ENCODE measurements around the gene RPL36AL.
"Not testable (repeated sequence)": the region's sequence is repeated elsewhere in the genome, so short reads cannot be mapped to it uniquely, and the experiment has no call there.

RPL36AL gene

DNA sequence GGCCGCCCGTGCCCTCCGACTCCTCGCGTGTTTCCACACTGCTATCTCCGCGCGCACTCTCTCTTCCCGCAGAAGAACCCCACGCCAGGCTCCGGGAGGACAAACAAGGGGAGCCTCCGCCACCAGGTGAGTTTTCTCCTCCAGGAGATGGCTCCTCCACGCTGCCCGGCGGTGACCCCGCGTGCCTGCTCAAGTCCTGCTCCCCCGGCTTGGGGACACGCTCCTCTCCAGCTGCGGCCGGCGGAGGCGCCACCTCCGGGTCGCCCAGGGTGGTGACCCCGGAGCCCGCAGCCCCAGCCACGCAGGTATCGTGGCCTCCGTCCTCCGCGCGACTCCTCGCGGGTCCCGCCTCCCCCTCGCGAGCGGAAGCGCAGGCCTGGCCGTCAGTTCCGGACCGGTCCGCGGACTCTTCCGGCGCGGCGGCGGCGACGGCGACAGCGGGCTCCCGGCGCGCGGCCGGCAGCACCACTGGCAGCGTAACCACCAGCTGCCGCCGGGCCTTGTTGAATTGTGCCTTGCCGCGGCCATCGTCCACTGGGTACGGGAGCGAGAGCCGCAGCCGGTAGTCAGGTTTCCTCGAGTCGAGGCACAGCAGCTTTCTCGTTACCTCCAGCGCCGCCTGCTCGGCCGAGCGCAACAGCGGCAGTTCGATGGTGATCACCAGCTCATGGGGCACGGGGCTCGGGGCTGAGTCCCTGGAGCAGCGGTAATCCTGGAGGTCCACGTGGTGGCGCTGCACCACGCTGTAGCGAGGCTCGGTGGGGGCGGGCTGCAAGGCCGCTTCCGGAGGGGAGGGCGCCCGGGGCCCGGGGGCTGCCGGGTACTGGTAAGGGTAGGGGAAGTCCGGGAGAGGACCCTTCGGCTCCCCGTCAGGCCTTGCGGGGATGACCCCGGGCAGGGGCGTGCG lies 13.5 kb upstream of the RPL36AL start:
- peaks cover 46% of the 10 kb centered on the region for H3K36me3 Mint-ChIP-seq (ENCODE audit: insufficient read depth)
- peaks cover 37% of the 10 kb centered on the region for H3K4me1 Mint-ChIP-seq
- no peaks in the 10 kb centered on the region for H3K9me3 Mint-ChIP-seq
- H3K4me3 Mint-ChIP-seq, result peak overlapping the region; percentile 88
- peak; percentile 87 to 90 for DNase-seq (ENCODE audit: low spot score in 2 of 2)
- peak overlapping the region; percentile 98 for H3K27ac Mint-ChIP-seq (ENCODE audit: low read depth)
- no peaks in the 10 kb centered on the region for H3K27me3 Mint-ChIP-seq
- ATAC-seq (replicated peaks; ENCODE audit: extremely low read depth, poor library complexity, severe bottlenecking), result peak; percentile 75

DNA sequence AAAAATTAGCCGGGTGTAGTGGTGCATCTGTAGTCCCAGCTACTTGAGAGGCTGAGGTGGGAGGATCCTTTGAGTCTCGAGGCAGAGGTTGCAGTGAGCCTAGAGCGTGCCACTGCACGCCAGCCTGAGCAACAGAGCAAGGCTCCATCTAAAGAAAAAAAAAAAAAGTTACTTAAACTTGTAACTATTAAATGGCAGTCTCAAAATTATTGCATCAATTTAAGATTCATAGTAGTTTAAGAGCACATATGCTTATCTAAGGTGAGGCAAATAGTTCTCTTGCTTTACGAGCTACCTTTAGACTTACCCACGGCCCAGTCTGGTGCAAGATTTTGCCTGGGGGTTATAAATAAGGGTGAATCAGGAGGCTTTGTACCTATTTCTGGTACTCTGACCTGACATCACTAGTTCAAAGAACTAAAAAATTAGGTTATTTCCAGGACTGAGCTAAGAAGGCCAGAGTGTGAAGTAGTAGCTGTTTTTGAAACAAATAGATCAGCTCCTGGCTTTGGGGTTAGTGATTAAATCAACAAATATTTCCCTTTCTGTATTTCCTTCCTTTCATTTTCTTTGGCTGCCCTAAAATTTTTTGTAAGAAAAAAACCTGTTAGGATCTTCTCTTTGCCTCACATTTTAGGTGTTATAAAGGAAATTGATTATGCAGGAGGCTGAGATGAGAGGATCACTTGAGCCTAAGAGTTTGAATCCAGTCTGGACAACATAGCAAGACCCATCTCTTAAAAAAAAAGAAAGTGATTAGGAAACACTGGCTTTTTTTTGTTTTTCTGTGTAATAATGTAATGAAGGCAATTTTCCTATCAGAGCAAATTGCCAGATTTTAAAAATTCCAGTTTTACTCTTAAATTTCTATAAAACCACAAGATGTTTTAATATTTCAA lies 3.8 kb upstream of the RPL36AL start:
- ATAC-seq (replicated peaks; ENCODE audit: extremely low read depth, poor library complexity, severe bottlenecking), result peak; percentile 6
- Mint-ChIP-seq H3K27me3 (no peaks in the 10 kb centered on the region), H3K4me1 (peaks cover 42% of the 10 kb centered on the region), H3K36me3 (ENCODE audit: insufficient read depth) (peaks cover 41% of the 10 kb centered on the region), H3K9me3 (no peaks in the 10 kb centered on the region), H3K4me3 (peak overlapping the region; percentile 97), H3K27ac (ENCODE audit: low read depth) (peak overlapping the region; percentile 80)
- no peak for DNase-seq (ENCODE audit: low spot score in 2 of 2)

GRCh38 chr14:49623387-49623786 lies 3.0 kb upstream of the RPL36AL start:
- ATAC-seq (replicated peaks; ENCODE audit: extremely low read depth, poor library complexity, severe bottlenecking) (no peak), DNase-seq (ENCODE audit: low spot score in 2 of 2) (no peak)
- Mint-ChIP-seq H3K9me3 (no peaks in the 10 kb centered on the region), H3K27me3 (no peaks in the 10 kb centered on the region), H3K4me1 (peaks cover 49% of the 10 kb centered on the region), H3K4me3 (peak overlapping the region; percentile 97), H3K36me3 (ENCODE audit: insufficient read depth) (peaks cover 48% of the 10 kb centered on the region), H3K27ac (ENCODE audit: low read depth) (peak overlapping the region; percentile 80)

DNA sequence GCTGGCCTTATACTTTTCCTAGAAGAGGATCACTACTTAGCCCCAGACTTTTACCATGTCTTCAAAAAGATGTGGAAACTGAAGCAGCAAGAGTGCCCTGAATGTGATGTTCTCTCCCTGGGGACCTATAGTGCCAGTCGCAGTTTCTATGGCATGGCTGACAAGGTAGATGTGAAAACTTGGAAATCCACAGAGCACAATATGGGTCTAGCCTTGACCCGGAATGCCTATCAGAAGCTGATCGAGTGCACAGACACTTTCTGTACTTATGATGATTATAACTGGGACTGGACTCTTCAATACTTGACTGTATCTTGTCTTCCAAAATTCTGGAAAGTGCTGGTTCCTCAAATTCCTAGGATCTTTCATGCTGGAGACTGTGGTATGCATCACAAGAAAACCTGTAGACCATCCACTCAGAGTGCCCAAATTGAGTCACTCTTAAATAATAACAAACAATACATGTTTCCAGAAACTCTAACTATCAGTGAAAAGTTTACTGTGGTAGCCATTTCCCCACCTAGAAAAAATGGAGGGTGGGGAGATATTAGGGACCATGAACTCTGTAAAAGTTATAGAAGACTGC lies 1.7 kb upstream of the RPL36AL start:
- Mint-ChIP-seq H3K9me3 (no peaks in the 10 kb centered on the region), H3K27ac (ENCODE audit: low read depth) (peak overlapping the region; percentile 100), H3K4me3 (peak overlapping the region; percentile 97), H3K27me3 (no peaks in the 10 kb centered on the region), H3K4me1 (peaks cover 57% of the 10 kb centered on the region), H3K36me3 (ENCODE audit: insufficient read depth) (peaks cover 57% of the 10 kb centered on the region)
- DNase-seq (ENCODE audit: low spot score in 2 of 2) (no peak), ATAC-seq (replicated peaks; ENCODE audit: extremely low read depth, poor library complexity, severe bottlenecking) (no peak)

DNA sequence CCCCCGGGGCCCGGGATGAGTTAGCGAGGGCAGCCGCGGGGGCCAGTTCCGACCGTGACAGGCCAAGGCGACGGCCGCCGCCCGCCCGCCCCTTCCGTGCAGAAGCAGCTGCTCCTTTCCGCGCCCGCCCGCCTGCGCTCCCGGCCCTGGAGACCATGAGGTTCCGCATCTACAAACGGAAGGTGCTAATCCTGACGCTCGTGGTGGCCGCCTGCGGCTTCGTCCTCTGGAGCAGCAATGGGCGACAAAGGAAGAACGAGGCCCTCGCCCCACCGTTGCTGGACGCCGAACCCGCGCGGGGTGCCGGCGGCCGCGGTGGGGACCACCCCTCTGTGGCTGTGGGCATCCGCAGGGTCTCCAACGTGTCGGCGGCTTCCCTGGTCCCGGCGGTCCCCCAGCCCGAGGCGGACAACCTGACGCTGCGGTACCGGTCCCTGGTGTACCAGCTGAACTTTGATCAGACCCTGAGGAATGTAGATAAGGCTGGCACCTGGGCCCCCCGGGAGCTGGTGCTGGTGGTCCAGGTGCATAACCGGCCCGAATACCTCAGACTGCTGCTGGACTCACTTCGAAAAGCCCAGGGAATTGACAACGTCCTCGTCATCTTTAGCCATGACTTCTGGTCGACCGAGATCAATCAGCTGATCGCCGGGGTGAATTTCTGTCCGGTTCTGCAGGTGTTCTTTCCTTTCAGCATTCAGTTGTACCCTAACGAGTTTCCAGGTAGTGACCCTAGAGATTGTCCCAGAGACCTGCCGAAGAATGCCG lies 872 bp upstream of the RPL36AL start:
- no peaks in the 10 kb centered on the region for H3K9me3 Mint-ChIP-seq
- peak overlapping the region; percentile 97 for H3K4me3 Mint-ChIP-seq
- H3K27me3 Mint-ChIP-seq, result no peaks in the 10 kb centered on the region
- H3K36me3 Mint-ChIP-seq (ENCODE audit: insufficient read depth), result peaks cover 52% of the 10 kb centered on the region
- peak overlapping the region; percentile 100 for H3K27ac Mint-ChIP-seq (ENCODE audit: low read depth)
- H3K4me1 Mint-ChIP-seq, result peaks cover 55% of the 10 kb centered on the region
- ATAC-seq (replicated peaks; ENCODE audit: extremely low read depth, poor library complexity, severe bottlenecking) (peak; percentile 7), DNase-seq (ENCODE audit: low spot score in 2 of 2) (no peak)

DNA sequence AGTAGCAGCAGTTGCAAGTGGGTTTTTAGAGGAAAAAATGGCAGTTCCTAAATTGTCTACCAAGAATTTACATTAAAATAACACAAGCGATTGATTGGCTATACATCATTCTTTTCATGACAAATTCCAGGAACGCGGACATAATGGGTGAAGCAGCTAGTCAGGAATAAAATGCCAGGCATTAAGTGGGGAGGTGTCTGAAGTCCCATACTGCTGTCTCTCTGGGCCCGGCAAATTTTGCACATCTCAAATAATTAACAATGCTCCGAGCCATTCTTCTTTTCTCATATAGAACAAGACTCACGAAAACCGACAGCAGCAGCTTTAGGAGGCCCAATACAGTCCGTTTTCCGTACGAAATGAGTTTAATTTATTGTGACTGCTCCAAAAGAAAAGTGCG lies 696 bp downstream of the RPL36AL start:
- Mint-ChIP-seq H3K27ac (ENCODE audit: low read depth) (peak overlapping the region; percentile 100), H3K4me3 (peak overlapping the region; percentile 97), H3K4me1 (peaks cover 50% of the 10 kb centered on the region), H3K36me3 (ENCODE audit: insufficient read depth) (peaks cover 51% of the 10 kb centered on the region), H3K9me3 (no peaks in the 10 kb centered on the region), H3K27me3 (no peaks in the 10 kb centered on the region)
- peak; percentile 0 for ATAC-seq (replicated peaks; ENCODE audit: extremely low read depth, poor library complexity, severe bottlenecking)
- DNase-seq (ENCODE audit: low spot score in 2 of 2), result no peak

- Mint-ChIP-seq H3K4me3 (peak overlapping the region; percentile 97), H3K27ac (ENCODE audit: low read depth) (peak overlapping the region; percentile 100), H3K36me3 (ENCODE audit: insufficient read depth) (peaks cover 50% of the 10 kb centered on the region), H3K4me1 (peaks cover 48% of the 10 kb centered on the region)
- H3K27me3 Mint-ChIP-seq; ATAC-seq (replicated peaks; ENCODE audit: extremely low read depth, poor library complexity, severe bottlenecking); DNase-seq (ENCODE audit: low spot score in 2 of 2); H3K9me3 Mint-ChIP-seq: not testable (repeated sequence)
Measured at GRCh38 chr14:49619273-49619672, 1.2 kb downstream of the RPL36AL start.

- no peak for ATAC-seq (replicated peaks; ENCODE audit: extremely low read depth, poor library complexity, severe bottlenecking)
- Mint-ChIP-seq H3K4me3 (no peak overlapping the region), H3K4me1 (peaks cover 44% of the 10 kb centered on the region), H3K27ac (ENCODE audit: low read depth) (peak overlapping the region; percentile 100), H3K9me3 (no peaks in the 10 kb centered on the region), H3K27me3 (no peaks in the 10 kb centered on the region), H3K36me3 (ENCODE audit: insufficient read depth) (peaks cover 50% of the 10 kb centered on the region)
- DNase-seq (ENCODE audit: low spot score in 2 of 2), result no peak
Measured at GRCh38 chr14:49617852-49618519, 2.4 kb downstream of the RPL36AL start.

GRCh38 chr14:49615776-49616175 lies 4.7 kb downstream of the RPL36AL start:
- Mint-ChIP-seq H3K9me3 (no peaks in the 10 kb centered on the region), H3K27ac (ENCODE audit: low read depth) (peak overlapping the region; percentile 71)

DNA sequence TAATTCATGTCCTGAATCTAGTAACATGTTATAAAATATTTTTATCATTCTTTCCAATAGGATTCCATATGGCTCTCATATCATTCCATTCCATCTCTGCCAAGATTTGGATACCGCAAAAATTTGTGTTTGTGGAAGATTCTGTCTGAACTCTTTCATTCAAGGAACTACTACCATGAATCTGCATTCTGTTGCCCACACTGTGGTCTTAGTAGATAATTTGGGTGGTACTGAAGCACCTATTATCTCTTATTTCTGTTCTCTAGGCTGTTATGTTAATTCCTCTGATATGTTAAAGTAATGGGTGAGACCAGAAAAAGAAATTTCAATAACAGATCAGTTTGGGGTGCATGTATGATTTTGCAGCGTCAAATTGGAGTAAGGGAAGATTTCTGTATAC lies 6.2 kb downstream of the RPL36AL start:
- Mint-ChIP-seq H3K36me3 (ENCODE audit: insufficient read depth) (peaks cover 30% of the 10 kb centered on the region), H3K9me3 (no peaks in the 10 kb centered on the region), H3K4me3 (no peak overlapping the region), H3K4me1 (peaks cover 17% of the 10 kb centered on the region), H3K27ac (ENCODE audit: low read depth) (no peak overlapping the region), H3K27me3 (no peaks in the 10 kb centered on the region)
- no peak for DNase-seq (ENCODE audit: low spot score in 2 of 2)
- no peak for ATAC-seq (replicated peaks; ENCODE audit: extremely low read depth, poor library complexity, severe bottlenecking)

More at GRCh38 chr14:49615776-49616175, 4.7 kb downstream of the RPL36AL start:
- H3K27me3 Mint-ChIP-seq, result no peaks in the 10 kb centered on the region
- no peak overlapping the region for H3K4me3 Mint-ChIP-seq
- peaks cover 26% of the 10 kb centered on the region for H3K4me1 Mint-ChIP-seq
- ATAC-seq (replicated peaks; ENCODE audit: extremely low read depth, poor library complexity, severe bottlenecking) (no peak), DNase-seq (ENCODE audit: low spot score in 2 of 2) (no peak)
- peaks cover 43% of the 10 kb centered on the region for H3K36me3 Mint-ChIP-seq (ENCODE audit: insufficient read depth)

DNA sequence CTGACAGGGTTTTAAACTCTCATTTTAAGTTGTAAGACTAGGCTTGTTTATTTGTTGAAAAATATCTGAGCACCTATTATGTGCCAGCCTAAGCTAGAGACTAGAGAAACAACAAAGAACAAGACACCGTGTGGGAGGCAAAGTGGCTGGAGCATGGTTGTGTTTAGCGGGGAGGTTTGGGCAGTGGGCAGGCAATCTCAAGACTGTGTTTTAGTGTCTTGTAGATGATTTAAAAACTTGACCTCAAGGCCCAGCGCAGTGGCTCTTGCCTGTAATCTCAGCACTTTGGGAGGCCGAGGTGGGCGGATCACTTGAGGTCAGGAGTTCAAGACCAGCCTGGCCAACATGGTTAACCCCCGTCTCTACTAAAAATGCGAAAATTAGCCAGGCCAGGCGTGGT lies 7.8 kb downstream of the RPL36AL start:
- no peak overlapping the region for H3K4me3 Mint-ChIP-seq
- no peak overlapping the region for H3K27ac Mint-ChIP-seq (ENCODE audit: low read depth)
- DNase-seq (ENCODE audit: low spot score in 2 of 2) (no peak), ATAC-seq (replicated peaks; ENCODE audit: extremely low read depth, poor library complexity, severe bottlenecking) (no peak)
- no peaks in the 10 kb centered on the region for H3K27me3 Mint-ChIP-seq
- H3K36me3 Mint-ChIP-seq (ENCODE audit: insufficient read depth), result peaks cover 15% of the 10 kb centered on the region
- H3K9me3 Mint-ChIP-seq, result no peaks in the 10 kb centered on the region
- peaks cover 4% of the 10 kb centered on the region for H3K4me1 Mint-ChIP-seq
